H1 (cell line): ENCODE results near the gene BRD3OS. TPM values are rescaled to one million over a fixed set of nuclear protein-coding genes. Genes with fewer than 3 reads are reported as not detected.

Experiments used
- CTCF ChIP-seq, 3 experiments: IDR thresholded peaks; 1 replicate in 2 of 3; 2 replicates in 1 of 3; pipeline versions ENCODE4 v1.5.1 to v1.6.1; 2011; ENCODE audit warnings: low read length in 3 of 3, mild to moderate bottlenecking in 3 of 3, inconsistent platforms in 2 of 3, low read depth in 1 of 3, moderate library complexity in 1 of 3; ENCODE audit not compliant: insufficient read depth in 1 of 3; ENCODE audit errors: control extremely low read depth in 1 of 3
- EGR1 ChIP-seq: IDR thresholded peaks from 2 replicates; pipeline ENCODE4 v1.6.1; 2011; ENCODE audit warnings: low read depth, low read length, borderline replicate concordance
- NANOG ChIP-seq: IDR thresholded peaks from 2 replicates; pipeline ENCODE4 v1.6.1; 2011; ENCODE audit warnings: low read length, low read depth, mild to moderate bottlenecking, inconsistent platforms; ENCODE audit not compliant: insufficient read depth, poor library complexity, severe bottlenecking
- RBBP5 ChIP-seq: IDR thresholded peaks from 2 replicates; pipeline ENCODE4 v1.7.1; 2012; ENCODE audit warnings: low read depth, mild to moderate bottlenecking, inconsistent platforms, low read length, moderate library complexity, borderline replicate concordance
- RXRA ChIP-seq: IDR thresholded peaks from 2 replicates; pipeline ENCODE4 v1.6.1; 2011; ENCODE audit warnings: low read depth, mild to moderate bottlenecking, low read length, moderate library complexity; ENCODE audit not compliant: insufficient read depth
- SP1 ChIP-seq: IDR thresholded peaks from 2 replicates; pipeline ENCODE4 v1.6.1; 2011; ENCODE audit warnings: low read depth, low read length
- TCF12 ChIP-seq: IDR thresholded peaks from 2 replicates; pipeline ENCODE4 v1.6.1; 2011; ENCODE audit warnings: low read depth, mild to moderate bottlenecking, low read length
- TEAD4 ChIP-seq: IDR thresholded peaks from 2 replicates; pipeline ENCODE4 v1.6.1; 2012; ENCODE audit warnings: low read depth, low read length, inconsistent platforms, mixed read lengths
- polyA plus RNA-seq, 7 experiments: library from polyadenylated mRNA; depleted of rRNA in 3 of 7; stranded (reverse) in 5 of 7; unstranded in 2 of 7; fragments of >200 nt in 5 of 7; fragments of 200-250 nt in 2 of 7; gene quantifications; 1 replicate in 5 of 7; 2 replicates in 1 of 7; 4 replicates in 1 of 7; pipeline versions ENCODE4 v1.2.1 to v1.2.3, GENCODE V29; 2011 to 2013; ENCODE audit warnings: missing spikeins in 2 of 7, mixed read lengths in 2 of 7
- total RNA-seq: library from RNA; stranded (reverse); fragmentation: NEBNext Ultra II Directional; extraction: Animal tissue kit (Norgen Biotek cat#: 25700); gene quantifications from 2 replicates; pipeline ENCODE4 v1.2.1, GENCODE V29; 2021
- TF ChIP-seq, protein P1 (sequence below): fragments of 300-600 bp; sonication (generic); IDR thresholded peaks from 2 replicates; pipeline ENCODE4 v1.7.1; 2012; ENCODE audit warnings: low read length, moderate library complexity, mild to moderate bottlenecking, inconsistent platforms; ENCODE audit not compliant: insufficient replicate concordance

Gene BRD3OS
- total and polyA plus RNA-seq, 2 of the 8 experiments (the other 6 are each of a cell fraction or from before 2014, with no cell fraction given), result 12.7 to 20.2 TPM

DNA sequence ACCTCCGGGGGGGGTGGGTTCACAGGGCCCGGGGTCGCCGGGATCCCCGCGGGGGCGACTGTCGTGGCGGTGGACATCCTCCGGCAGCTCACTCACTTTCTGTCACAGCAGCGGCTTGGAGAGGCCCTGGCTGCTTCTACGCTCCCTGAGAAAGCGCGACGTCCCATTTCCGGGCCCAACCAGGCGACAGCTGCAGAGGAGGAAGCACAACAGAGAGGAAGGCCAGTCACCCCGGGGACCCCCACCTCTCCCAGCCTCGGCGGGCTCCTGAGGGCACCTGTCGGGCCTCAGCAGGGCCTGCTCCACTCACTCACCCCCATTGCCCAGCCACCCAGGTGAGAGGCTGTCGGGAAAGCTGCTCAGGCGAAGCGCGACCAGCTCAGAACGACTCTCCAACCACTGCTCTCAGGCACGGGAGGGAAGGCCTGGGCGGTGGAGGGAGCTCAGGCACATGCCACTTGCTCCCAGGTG is 28.2 kb downstream of the BRD3OS start (continued):
- TF ChIP-seq, protein P1, sequence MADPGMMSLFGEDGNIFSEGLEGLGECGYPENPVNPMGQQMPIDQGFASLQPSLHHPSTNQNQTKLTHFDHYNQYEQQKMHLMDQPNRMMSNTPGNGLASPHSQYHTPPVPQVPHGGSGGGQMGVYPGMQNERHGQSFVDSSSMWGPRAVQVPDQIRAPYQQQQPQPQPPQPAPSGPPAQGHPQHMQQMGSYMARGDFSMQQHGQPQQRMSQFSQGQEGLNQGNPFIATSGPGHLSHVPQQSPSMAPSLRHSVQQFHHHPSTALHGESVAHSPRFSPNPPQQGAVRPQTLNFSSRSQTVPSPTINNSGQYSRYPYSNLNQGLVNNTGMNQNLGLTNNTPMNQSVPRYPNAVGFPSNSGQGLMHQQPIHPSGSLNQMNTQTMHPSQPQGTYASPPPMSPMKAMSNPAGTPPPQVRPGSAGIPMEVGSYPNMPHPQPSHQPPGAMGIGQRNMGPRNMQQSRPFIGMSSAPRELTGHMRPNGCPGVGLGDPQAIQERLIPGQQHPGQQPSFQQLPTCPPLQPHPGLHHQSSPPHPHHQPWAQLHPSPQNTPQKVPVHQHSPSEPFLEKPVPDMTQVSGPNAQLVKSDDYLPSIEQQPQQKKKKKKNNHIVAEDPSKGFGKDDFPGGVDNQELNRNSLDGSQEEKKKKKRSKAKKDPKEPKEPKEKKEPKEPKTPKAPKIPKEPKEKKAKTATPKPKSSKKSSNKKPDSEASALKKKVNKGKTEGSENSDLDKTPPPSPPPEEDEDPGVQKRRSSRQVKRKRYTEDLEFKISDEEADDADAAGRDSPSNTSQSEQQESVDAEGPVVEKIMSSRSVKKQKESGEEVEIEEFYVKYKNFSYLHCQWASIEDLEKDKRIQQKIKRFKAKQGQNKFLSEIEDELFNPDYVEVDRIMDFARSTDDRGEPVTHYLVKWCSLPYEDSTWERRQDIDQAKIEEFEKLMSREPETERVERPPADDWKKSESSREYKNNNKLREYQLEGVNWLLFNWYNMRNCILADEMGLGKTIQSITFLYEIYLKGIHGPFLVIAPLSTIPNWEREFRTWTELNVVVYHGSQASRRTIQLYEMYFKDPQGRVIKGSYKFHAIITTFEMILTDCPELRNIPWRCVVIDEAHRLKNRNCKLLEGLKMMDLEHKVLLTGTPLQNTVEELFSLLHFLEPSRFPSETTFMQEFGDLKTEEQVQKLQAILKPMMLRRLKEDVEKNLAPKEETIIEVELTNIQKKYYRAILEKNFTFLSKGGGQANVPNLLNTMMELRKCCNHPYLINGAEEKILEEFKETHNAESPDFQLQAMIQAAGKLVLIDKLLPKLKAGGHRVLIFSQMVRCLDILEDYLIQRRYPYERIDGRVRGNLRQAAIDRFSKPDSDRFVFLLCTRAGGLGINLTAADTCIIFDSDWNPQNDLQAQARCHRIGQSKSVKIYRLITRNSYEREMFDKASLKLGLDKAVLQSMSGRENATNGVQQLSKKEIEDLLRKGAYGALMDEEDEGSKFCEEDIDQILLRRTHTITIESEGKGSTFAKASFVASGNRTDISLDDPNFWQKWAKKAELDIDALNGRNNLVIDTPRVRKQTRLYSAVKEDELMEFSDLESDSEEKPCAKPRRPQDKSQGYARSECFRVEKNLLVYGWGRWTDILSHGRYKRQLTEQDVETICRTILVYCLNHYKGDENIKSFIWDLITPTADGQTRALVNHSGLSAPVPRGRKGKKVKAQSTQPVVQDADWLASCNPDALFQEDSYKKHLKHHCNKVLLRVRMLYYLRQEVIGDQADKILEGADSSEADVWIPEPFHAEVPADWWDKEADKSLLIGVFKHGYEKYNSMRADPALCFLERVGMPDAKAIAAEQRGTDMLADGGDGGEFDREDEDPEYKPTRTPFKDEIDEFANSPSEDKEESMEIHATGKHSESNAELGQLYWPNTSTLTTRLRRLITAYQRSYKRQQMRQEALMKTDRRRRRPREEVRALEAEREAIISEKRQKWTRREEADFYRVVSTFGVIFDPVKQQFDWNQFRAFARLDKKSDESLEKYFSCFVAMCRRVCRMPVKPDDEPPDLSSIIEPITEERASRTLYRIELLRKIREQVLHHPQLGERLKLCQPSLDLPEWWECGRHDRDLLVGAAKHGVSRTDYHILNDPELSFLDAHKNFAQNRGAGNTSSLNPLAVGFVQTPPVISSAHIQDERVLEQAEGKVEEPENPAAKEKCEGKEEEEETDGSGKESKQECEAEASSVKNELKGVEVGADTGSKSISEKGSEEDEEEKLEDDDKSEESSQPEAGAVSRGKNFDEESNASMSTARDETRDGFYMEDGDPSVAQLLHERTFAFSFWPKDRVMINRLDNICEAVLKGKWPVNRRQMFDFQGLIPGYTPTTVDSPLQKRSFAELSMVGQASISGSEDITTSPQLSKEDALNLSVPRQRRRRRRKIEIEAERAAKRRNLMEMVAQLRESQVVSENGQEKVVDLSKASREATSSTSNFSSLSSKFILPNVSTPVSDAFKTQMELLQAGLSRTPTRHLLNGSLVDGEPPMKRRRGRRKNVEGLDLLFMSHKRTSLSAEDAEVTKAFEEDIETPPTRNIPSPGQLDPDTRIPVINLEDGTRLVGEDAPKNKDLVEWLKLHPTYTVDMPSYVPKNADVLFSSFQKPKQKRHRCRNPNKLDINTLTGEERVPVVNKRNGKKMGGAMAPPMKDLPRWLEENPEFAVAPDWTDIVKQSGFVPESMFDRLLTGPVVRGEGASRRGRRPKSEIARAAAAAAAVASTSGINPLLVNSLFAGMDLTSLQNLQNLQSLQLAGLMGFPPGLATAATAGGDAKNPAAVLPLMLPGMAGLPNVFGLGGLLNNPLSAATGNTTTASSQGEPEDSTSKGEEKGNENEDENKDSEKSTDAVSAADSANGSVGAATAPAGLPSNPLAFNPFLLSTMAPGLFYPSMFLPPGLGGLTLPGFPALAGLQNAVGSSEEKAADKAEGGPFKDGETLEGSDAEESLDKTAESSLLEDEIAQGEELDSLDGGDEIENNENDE, result no peak
- no peak for TF ChIP-seq RBBP5
- no peak for TF ChIP-seq CTCF (IDR thresholded peaks at IDR 0.05; ENCODE audit: control extremely low read depth in 1 of 3, insufficient read depth in 1 of 3, low read depth in 1 of 3, low read length in 3 of 3)
- TF ChIP-seq EGR1, result no peak
- TF ChIP-seq SP1, result no peak
- TF ChIP-seq RXRA, result no peak
- TF ChIP-seq TEAD4, result no peak
- no peak for TF ChIP-seq TCF12
- no peak for TF ChIP-seq NANOG
